GM19324 (cell line): ENCODE data around the gene SPAG6.
"Not testable (repeated sequence)": the region's sequence is repeated elsewhere in the genome, so short reads cannot be mapped to it uniquely, and the experiment has no call there.

ENCODE experiments used
- ATAC-seq: cut with Tn5 transposase; IDR thresholded peaks from one replicate; pipeline ENCODE4 v1.9.1; 2021; ENCODE audit warnings: mild to moderate bottlenecking, moderate library complexity; ENCODE audit not compliant: unreplicated experiment, low FRiP score

The SPAG6 gene

DNA sequence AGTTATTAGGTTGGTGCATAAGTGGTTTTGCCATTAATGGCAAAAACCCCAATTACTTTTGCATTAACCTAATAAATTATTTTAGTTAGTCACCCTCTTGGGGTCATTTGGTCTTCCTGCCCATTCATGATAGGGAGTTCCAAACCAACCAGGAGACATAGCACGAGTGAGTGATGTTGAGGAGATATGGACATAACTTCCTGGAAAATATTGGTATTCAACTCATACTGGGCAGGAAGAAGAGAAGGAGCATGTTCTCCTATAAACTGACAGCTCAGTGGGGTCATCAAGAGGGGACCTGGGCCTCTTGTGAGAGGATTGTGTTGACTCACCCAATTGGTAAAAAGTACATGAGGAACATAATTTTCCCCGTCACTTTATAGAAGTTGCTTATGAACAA is 23.7 kb downstream of the SPAG6 start:
- ATAC-seq = no peak

DNA sequence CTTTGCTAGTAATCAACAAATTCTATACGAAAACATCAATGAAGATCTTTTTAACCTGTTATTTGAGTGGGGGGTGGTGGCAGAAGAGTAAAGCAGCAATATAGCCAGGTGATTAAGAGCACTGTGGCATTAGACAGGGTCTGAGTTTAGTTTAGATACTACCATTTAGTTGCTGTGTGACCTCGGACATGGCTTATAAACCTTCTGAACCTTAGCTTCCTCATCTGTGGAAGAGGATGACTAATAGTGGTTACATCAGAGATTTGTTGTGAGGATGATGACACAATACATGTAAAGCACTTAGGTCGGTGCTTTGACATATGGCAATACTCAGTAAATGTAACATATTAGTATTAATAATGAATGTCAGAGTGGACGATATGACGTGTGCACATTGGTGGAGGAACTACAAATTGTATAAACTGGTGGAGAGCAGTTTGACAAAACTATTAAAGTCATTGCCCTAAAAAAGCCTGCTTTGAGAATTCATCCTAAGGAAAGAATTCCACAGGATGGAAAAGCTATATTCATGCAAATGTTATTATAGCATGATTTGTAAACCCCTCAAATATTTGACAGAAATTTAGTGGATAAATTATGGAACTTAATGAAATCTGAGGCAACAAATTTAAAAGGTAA is 24.3 kb downstream of the SPAG6 start:
- no peak for ATAC-seq

DNA sequence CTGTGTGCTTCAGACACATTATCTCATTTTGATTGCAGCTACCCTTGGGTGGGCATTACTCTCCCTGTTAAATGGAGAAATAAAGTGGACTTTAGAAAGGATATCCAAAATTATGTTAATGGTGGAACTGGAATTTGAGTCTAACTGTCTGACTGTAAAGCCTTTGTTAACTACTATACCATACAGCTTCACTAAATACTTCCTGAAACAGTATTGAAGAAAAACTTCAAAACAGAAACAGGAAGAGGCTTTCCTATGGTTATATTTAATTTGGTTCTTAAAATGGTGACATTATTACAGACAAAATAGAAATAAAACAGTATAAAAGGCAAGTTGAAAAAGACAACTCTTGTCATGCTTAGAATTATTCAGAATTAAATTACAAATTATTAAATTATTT is 25.0 kb downstream of the SPAG6 start:
- ATAC-seq = no peak

DNA sequence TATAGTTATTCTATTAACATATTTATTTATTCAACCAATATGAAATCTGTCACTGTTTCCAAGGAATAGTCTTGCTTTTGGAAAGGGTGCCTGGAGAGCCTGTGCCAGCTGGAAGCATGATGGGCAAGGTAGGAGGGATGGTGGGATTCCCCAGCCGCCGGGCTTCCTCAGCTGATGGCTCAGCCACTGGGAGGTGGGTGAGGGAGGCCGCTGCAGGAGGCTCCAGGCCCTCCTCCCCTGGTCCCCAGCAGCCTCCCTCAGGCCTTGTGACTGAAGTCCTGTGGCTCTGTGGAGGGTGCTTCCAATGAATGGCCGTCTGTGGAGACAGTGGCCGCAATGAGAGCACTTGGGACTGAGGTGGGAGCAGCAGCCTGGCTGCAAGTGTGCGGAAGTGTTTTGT is 27.0 kb downstream of the SPAG6 start:
- no peak for ATAC-seq

DNA sequence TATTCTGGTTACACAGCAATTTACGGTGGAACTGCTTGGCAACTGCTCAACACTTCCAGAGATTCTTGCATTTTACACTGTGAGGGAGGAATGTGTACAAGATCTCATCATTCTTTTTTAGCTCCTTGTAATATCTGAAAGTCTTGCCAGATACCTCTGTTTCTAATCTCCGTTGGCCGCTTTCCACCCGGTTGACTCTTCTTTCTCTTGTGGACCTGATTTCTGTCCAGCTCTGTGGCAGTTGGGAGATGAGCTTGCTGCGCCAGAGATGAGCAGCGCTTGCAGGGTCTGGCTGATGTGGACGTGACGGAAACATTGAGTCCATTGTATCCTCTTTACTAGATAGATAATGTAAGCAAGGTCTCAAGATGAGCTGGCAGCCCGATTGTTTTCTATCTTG is 27.6 kb downstream of the SPAG6 start:
- no peak for ATAC-seq

DNA sequence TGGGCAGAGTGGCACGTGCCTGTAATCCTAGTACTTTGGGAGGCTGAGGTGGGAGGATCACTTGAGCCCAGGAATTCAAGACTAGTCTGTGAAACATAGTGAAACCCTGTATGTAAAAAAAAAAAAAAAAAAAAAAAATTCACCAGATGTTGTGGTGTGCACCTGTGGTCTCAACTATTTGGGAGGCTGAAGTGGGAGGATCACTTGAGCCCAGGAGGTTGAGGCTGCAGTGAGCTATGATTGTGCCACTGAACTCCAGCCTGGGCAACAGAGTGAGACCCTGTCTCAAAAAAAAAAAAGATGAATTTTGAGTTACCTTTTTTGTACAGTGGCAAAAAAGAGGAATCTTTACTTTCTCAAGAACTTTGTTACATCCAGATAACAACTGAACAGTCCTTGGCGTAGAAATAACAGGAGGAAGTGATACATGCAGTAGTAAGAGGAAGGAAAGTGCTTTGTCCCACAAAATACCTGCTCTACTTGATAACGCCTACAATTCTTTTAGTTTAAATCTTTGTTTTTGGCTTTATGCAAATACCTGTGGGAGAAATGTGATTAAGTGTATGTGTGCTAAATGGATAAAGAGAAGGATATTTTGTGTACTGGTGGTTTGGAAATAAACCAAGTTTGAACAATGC is 29.3 kb downstream of the SPAG6 start:
- no peak for ATAC-seq

DNA sequence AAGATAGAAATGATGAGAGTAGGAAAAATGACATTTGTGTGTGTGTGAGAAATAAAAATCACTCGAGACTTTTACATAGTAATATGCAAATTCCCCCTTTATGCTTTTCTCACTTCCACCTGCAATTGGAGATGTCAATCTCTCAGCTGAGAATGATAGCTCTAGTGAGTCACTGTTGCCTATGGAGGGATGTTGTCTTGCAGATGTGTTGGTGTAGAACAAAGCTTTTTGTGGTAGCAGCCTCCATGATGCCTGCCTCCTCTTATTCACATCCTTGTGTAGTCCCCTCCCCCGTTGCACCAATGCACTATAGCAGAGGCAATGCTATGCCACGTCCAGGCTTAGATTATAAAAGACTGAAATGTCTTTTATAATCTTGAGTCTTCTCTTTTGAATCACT is 33.8 kb downstream of the SPAG6 start:
- ATAC-seq = peak; percentile 49

DNA sequence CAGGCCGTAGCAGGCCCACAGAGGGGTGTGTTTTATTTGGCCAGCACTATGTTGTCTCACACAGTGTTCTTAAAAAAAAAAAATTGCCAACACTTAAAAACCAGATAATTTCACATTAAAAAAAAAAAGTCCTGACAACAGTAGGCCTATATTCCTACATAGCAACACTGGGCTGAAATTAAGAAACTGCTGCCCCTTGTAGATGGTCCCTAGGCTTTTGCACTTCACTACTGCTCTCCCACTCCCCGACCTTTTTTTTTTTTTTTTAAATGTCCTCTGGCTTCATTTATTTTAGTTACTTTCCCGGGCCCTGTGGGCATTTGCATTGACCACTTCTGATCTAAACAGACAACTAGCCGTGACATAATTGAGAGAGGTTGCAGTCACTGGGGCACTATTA is 36.0 kb downstream of the SPAG6 start:
- no peak for ATAC-seq

DNA sequence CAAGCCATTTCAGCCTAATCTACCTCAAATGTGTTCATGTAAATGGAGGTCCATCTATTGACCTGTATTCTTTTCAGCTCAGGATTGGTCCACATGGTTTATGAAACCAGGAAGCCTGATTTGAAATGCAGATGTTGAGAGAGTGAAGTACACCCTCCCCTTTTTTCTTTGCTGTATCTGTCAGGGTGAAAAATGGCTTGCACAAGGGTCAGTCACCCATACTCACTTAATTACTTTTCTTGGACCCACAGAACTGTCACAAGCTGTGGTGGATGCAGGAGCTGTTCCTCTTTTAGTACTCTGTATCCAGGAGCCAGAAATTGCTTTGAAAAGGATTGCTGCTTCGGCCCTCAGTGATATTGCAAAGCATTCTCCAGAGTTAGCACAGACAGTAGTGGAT is 41.2 kb downstream of the SPAG6 start:
- no peak for ATAC-seq

DNA sequence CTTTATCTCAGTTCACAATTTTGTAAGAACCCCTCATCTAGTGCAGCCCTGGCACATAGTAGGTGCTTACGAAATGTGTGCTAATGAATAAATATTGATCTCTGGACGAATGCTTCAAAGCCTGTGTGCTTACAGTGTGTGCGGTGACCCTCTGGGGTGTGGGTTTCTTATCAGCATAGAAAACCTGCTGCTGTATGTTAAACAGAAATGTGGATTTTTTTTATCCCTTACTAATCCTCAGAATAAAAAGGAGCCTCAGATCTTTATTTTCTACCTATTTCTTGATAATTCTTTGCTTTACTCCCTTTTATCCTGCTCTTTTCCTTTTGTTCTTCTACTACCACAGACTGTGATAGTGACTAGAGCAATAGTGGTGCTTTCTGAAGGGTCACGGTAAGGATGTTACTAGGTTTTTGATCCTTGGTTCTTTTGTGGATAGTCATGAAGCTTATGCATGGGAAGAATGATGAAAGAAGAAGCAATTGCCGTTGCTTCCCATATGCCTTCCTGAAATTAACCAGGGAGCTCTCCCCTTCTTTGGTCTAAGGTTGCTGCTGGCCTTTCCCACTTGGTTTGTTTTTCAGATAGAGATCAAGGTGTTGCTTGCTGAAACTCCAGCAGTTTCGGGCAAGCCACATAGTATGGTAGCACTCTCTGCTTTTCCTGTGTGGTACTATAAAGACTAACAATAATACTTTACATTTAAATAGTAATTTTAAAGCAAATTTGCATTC is 44.7 kb downstream of the SPAG6 start:
- no peak for ATAC-seq

DNA sequence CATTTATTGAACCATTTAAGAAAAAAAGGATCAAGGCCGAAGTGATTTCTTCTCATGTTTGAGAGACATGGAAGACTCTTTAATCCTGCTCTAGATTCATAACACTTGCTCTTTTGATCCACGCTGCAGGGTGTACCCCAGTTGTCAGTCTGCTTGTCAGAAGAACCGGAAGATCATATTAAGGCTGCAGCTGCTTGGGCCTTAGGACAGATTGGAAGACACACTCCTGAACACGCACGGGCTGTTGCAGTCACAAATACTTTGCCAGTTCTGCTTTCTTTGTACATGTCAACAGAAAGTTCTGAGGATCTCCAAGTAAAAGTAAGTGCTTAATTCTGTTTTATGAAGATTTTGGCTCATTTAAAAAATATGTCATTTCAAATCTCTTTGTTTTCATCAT is 46.3 kb downstream of the SPAG6 start:
- no peak for ATAC-seq

DNA sequence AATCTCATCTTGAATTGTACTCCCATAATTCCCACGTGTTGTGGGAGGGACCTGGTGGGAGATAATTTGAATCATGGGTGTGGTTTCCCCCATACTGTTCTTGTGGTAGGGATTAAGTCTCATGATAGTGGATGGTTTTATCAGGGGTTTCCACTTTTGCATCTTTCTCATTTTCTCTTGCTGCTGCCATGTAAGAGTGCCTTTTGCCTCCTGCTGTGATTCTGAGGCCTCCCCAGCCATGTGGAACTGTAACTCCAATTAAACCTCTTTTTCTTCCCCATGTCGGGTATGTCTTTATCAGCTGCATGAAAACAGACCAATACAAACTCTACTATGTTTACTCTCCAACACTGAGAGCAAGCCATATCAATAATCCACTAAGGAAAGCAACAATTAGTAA is 50.9 kb downstream of the SPAG6 start:
- ATAC-seq = not testable (repeated sequence)

DNA sequence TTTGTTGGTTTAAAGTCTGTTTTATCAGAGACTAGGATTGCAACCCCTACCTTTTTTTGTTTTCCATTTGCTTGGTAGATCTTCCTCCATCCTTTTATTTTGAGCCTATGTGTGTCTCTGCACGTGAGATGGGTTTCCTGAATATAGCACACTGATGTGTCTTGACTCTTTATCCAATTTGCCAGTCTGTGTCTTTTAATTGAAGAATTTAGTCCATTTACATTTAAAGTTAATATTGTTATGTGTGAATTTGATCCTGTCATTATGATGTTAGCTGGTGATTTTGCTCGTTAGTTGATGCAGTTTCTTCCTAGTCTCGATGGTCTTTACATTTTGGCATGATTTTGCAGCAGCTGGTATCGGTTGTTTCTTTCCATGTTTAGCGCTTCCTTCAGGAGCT is 61.6 kb downstream of the SPAG6 start:
- ATAC-seq = not testable (repeated sequence)

DNA sequence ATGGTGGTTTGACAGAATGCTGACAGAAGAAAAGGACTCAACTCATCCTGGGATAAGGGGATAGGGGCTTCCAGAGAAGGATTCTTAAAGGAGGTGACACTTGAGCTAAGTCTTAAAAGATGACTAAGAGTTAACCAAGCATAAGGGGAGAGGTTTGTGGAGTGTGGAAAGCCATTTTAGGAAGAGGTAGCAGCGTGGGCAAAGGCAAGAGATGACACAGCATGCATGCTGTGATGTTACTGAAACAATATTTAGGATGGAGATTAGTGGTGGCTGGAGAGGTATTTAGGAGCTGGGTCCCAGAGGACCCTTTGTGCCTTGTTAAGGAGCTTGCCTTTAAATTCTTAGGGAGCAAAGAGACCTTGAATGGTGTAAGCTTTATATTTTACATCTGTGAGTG is 65.1 kb downstream of the SPAG6 start:
- no peak for ATAC-seq

DNA sequence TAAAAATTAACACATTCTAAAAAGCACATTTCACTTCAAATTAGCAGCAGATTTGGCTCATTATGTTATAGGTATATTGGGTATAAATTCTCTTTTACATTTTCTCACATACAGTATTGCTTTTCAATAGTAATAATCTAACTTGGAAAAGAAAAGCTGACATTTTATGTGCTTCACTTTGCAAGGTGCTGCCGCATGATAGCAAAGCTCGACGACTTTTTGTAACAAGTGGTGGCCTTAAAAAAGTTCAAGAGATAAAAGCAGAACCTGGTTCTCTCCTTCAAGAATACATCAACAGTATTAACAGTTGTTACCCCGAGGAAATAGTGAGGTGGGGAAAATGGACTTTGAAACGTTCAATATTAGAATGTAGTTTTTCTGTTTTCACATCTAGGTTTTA is 65.5 kb downstream of the SPAG6 start:
- no peak for ATAC-seq

DNA sequence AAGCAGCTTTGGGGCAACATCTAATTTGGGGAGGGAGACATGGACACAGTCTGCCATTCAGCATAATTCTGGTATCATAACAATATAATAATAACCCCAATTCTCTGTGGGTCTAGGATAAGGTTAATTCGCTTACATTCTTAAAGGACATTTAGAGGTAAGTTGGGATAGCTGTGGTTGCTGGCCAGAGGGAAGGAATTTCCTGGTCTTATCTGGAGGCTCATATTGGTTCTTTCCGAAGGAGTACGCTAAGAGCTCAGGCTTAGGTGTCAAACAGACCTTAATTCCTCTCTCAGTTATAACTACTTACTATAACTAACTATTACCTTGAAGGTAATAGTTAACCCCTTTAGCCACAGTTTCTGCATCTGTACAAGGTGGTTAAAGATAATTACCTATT is 68.8 kb downstream of the SPAG6 start:
- no peak for ATAC-seq

DNA sequence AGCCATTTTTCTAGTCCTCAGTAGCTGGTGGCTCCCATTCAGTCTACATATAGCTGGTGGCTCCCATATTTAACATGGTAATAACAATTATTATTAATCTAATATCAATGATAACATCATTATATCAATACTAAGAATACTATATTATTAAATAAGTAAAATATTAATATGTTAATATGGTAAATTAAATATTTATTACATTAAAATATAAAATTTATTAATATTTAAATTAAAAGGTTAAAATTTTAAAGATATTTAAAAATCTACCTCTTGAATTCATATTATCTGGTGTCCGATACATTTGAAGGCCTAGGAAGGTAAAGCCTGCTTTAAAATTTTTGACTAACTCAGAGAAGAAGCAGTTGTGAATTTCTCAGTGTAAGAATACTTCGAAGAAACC is 69.8 kb downstream of the SPAG6 start:
- ATAC-seq = no peak

DNA sequence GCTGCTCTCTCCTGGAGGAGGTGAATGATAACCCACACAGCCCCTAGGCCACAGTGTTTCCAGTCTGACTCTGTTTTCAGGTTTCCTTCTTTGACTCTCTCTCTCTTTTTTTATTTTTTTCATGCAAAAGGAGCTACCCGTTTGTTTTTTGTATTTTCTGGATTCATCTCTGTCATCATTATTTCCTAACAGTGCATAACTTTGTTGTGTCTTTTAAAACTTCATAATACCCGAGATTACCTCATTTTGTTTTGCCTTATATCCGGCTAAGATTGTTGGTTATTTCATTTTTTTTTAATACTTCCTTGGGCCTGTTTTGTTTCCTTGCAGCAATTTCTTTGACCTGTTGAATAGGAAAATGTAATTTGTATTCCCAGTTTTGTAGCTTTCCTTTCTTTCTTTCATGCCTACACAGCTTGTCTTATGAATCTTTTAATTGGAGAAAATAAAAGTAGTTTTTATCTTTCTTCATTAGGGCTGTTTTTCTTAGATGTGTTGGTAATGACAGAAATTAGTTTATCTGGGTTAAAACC is 72.5 kb downstream of the SPAG6 start:
- no peak for ATAC-seq

DNA sequence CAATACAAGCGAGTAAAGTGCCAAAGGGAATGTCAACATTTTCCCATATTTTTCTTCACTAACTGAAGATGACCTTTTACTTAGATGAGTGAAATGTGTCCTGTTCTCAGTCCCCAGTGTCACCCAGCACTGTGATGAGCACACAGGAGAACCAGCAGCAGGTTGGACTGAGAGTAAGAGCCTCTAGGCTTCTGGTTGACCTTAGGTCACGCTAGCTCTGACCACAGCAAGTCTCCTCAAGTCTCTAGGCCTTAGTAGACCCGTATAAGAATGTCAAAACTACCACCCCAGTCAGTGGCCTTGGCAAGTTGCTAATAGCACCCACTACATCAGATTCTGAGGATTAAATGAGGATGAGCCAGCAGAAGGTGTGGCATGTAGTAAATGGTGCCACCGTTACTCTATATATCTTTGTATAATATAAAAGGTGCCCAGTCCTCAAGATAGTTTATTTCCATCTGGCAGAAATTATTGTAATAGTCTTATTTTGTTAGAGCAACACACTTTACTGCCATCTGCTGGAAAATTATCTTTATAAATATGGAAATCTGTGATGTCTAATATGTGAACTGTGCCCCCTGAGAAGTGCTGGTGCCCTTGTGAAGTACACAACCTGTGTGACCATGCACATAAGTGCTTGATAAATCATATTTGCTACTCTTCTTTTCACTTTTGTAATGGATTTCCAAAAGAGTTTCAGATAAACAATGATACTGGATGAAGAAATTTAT is 75.7 kb downstream of the SPAG6 start:
- no peak for ATAC-seq

DNA sequence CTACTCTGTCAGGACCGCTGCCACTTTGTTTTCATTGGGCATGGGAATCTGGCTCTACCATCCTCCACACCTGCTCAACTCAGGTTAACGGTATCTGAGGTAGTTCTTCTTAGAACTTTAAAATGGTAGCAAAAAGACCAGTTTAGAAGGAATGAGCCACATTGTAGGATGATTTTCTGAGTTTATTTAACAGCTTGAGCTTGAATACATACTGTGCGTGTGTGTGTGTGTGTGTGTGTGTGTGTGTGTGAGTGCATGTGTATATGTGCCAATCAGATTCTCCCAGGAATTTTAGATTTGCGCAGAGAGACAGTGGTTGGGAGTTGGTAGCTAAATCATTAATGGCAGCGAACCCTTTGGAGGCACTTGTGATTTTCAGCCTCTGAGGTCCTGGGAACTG is 81.4 kb downstream of the SPAG6 start:
- ATAC-seq = no peak

DNA sequence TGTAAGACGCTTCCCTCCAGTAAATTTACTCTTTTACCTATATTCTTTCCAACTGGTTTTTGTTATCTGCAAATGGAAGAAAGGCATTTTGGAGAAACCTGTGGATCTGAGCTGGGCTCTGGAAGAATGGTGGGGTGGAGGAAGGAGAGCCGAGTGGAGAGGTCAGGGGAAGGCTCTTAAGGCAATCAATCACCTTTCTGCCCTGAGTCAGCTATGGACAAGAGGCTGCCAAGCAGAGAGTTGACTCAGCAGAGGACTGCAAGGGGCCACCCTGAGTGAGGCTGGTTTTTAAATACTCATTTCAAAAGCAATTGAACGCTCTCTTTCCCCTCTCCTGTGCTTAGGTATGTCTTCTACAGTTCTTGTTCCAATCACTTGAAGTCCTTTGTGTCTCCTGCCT is 81.8 kb downstream of the SPAG6 start:
- no peak for ATAC-seq
